Breast epithelium (tissue), 3 donors: ENCODE results near the gene MUC5AC.

Experiments
- POLR2A ChIP-seq: fragments of 450-650 bp; IDR thresholded peaks from one replicate; pipeline ENCODE4 v1.6.1; 2016; ENCODE audit warnings: antibody characterized with exemption, mild to moderate bottlenecking, moderate library complexity
- POLR2AphosphoS5 ChIP-seq, 3 donors: sonication (generic); formaldehyde crosslinking; IDR thresholded peaks; one replicate each; pipeline ENCODE4 v1.6.1; 2017; ENCODE audit warnings: antibody characterized with exemption in 3 of 3
- TF ChIP-seq, protein P1 (sequence below), 3 donors: fragments of 450-650 bp; IDR thresholded peaks; one replicate each; pipeline ENCODE4 v1.5.1; 2016 to 2017; ENCODE audit warnings: antibody characterized with exemption in 3 of 3, mild to moderate bottlenecking in 3 of 3, moderate library complexity in 3 of 3

DNA sequence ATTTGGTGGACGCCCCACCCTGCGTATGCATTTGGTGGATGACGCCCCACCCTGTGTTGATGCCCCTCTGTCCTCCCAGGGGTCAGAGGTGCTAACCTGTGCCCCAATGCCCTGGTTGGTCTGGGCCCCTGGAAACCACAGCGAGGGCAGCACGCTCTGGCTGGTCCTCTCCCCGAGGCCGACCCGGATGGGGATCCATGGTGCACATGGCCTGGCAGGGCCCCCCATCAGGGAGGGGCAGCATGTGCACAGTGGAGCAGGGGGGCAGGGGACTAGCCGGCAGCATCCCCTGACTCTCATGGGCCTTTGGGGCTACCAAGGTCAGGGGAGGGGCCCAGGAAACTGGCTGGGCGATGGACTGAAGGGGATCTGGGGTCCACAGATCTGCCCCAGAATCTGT lies 7.6 kb upstream of the MUC5AC start:
- TF ChIP-seq POLR2A (no peak), POLR2AphosphoS5 (IDR thresholded peaks at IDR 0.05) (no peak)
- TF ChIP-seq, protein P1, sequence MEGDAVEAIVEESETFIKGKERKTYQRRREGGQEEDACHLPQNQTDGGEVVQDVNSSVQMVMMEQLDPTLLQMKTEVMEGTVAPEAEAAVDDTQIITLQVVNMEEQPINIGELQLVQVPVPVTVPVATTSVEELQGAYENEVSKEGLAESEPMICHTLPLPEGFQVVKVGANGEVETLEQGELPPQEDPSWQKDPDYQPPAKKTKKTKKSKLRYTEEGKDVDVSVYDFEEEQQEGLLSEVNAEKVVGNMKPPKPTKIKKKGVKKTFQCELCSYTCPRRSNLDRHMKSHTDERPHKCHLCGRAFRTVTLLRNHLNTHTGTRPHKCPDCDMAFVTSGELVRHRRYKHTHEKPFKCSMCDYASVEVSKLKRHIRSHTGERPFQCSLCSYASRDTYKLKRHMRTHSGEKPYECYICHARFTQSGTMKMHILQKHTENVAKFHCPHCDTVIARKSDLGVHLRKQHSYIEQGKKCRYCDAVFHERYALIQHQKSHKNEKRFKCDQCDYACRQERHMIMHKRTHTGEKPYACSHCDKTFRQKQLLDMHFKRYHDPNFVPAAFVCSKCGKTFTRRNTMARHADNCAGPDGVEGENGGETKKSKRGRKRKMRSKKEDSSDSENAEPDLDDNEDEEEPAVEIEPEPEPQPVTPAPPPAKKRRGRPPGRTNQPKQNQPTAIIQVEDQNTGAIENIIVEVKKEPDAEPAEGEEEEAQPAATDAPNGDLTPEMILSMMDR (IDR thresholded peaks at IDR 0.05) = no peak
